SKM-1 (cell line): ENCODE measurements around the gene BRSK1.

Source experiments
- DNase-seq: peaks from one replicate; lab custom pipeline; 2025; ENCODE audit not compliant: unreplicated experiment; lab: John Stamatoyannopoulos, UW

Gene BRSK1

GRCh38 chr19:55350620-55351315 lies 67.0 kb downstream of the BRSK1 start:
- no peak for DNase-seq

- DNase-seq: no peak
Measured at GRCh38 chr19:55352040-55352439, 68.2 kb downstream of the BRSK1 start.

GRCh38 chr19:55352549-55353145 lies 68.8 kb downstream of the BRSK1 start:
- no peak for DNase-seq

- no peak for DNase-seq
Measured at GRCh38 chr19:55353356-55353802, 69.6 kb downstream of the BRSK1 start.

GRCh38 chr19:55353803-55354697 lies 70.3 kb downstream of the BRSK1 start:
- no peak for DNase-seq

GRCh38 chr19:55354698-55355212 lies 71.0 kb downstream of the BRSK1 start, which contains the start of gene COX6B2:
Gene COX6B2, minus strand, starts transcription at chr19:55354719. Its CDS starts 198 bp downstream, at chr19:55354521.
- no peak for DNase-seq

- DNase-seq: no peak
Measured at GRCh38 chr19:55355213-55355821, 71.5 kb downstream of the BRSK1 start.

GRCh38 chr19:55358493-55358892 lies 74.7 kb downstream of the BRSK1 start:
- no peak for DNase-seq

GRCh38 chr19:55358943-55359908 lies 75.4 kb downstream of the BRSK1 start:
- DNase-seq: no peak

- no peak for DNase-seq
Measured at GRCh38 chr19:55360902-55361301, 77.1 kb downstream of the BRSK1 start.
